Measurements from ENCODE around the gene MS4A7.

MS4A7 gene

GRCh38 chr11:60428517-60428916 lies 50.2 kb downstream of the MS4A7 start:
- CTCF ChIA-PET = no interaction called here
- no peak overlapping the region for H3K4me3 ChIP-seq (ENCODE audit: low read depth, low read length)
- TF ChIP-seq, protein P1, sequence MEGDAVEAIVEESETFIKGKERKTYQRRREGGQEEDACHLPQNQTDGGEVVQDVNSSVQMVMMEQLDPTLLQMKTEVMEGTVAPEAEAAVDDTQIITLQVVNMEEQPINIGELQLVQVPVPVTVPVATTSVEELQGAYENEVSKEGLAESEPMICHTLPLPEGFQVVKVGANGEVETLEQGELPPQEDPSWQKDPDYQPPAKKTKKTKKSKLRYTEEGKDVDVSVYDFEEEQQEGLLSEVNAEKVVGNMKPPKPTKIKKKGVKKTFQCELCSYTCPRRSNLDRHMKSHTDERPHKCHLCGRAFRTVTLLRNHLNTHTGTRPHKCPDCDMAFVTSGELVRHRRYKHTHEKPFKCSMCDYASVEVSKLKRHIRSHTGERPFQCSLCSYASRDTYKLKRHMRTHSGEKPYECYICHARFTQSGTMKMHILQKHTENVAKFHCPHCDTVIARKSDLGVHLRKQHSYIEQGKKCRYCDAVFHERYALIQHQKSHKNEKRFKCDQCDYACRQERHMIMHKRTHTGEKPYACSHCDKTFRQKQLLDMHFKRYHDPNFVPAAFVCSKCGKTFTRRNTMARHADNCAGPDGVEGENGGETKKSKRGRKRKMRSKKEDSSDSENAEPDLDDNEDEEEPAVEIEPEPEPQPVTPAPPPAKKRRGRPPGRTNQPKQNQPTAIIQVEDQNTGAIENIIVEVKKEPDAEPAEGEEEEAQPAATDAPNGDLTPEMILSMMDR (IDR thresholded peaks at IDR 0.05; ENCODE audit: insufficient read depth, low read length, missing control alignments) = no peak
- POLR2A ChIA-PET = no interaction called here
- no peak for DNase-seq (ENCODE audit: low read depth, low spot score)

- POLR2A ChIA-PET = no interaction called here
These were observed 50.9 kb downstream of the MS4A7 start, which contains the start of gene MS4A5 for GRCh38 chr11:60429272-60429671. Gene MS4A5 (plus strand): TSS chr11:60429572. CDS start chr11:60429675, 103 bp downstream.

GRCh38 chr11:60431251-60431650 lies 52.9 kb downstream of the MS4A7 start:
- ChIA-PET POLR2A (no interaction called here), CTCF (no interaction called here)
- TF ChIP-seq, protein P1 (IDR thresholded peaks at IDR 0.05; ENCODE audit: insufficient read depth, low read length, missing control alignments) = no peak
- no peak overlapping the region for H3K4me3 ChIP-seq (ENCODE audit: low read depth, low read length)
- no peak for DNase-seq (ENCODE audit: low read depth, low spot score)

More at GRCh38 chr11:60429272-60429671, 50.9 kb downstream of the MS4A7 start, which contains the start of gene MS4A5:
- CTCF ChIA-PET = no interaction called here
- no peak for DNase-seq (ENCODE audit: low read depth, low spot score)
- H3K4me3 ChIP-seq (ENCODE audit: low read depth, low read length) = no peak within 1 kb of the TSS
- TF ChIP-seq, protein P1 (IDR thresholded peaks at IDR 0.05; ENCODE audit: insufficient read depth, low read length, missing control alignments) = no peak

GRCh38 chr11:60433401-60433800 lies 55.1 kb downstream of the MS4A7 start:
- H3K4me3 ChIP-seq (ENCODE audit: low read depth, low read length) = no peak overlapping the region
- DNase-seq (ENCODE audit: low read depth, low spot score) = no peak
- TF ChIP-seq, protein P1 (IDR thresholded peaks at IDR 0.05; ENCODE audit: insufficient read depth, low read length, missing control alignments) = no peak
- ChIA-PET CTCF (no interaction called here), POLR2A (no interaction called here)

Measured in AG04449 (cell line).